ENCODE measurements around the gene LARGE2.

The LARGE2 gene

DNA sequence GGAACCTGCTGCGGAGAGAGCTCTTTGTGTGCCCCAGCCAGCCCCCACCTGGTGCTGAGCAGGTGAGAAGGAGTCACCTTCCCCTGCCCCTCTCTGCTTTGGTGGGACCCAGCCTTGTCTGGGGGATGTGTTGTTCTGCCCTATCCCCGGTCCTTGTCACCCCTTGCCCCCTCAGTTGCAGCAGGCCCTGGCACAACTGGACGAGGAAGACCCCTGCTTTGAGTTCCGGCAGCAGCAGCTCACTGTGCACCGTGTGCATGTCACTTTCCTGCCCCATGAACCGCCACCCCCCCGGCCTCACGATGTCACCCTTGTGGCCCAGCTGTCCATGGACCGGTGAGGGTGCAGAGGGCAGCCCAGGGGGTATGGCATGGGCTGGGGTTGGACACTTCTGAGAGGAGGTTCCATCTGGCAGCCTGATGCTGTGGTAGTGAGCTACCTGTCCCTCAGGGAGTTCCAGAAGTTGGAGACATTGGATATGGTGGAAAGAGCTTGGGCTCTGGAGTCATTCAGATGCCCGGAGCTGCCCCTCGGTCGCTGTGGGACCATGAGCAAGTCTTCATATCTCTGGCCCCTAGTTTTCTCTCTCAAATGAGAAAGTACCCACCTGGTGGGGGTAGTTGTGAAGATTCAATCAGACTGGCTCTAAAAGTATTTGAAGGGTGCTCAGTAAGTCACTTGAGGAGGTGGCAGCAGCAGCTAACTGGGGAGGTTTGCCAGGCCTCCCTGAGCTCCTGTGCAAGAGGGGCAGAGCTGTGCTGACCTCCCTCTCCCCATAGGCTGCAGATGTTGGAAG is 4.3 kb downstream of the LARGE2 start:
- no peak for ATAC-seq

DNA sequence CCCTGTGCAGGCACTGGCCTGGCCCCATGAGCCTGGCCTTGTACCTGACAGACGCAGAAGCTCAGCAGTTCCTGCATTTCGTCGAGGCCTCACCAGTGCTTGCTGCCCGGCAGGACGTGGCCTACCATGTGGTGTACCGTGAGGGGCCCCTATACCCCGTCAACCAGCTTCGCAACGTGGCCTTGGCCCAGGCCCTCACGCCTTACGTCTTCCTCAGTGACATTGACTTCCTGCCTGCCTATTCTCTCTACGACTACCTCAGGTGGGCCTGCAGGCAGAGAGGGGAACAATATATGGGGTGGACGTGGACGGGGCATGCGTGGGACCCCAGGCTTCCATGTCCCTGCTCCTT is 4.9 kb downstream of the LARGE2 start:
- no peak for TF ChIP-seq ZNF565 (CRISPR knock-in tag; conservative IDR thresholded peaks at IDR 0.05; ENCODE audit: low read depth)
- no peak for TF ChIP-seq OSR1 (CRISPR knock-in tag; IDR thresholded peaks at IDR 0.05)
- no peak for TF ChIP-seq CREB5 (CRISPR knock-in tag; IDR thresholded peaks at IDR 0.05; ENCODE audit: low read depth)
- TF ChIP-seq RARB (CRISPR knock-in tag; IDR thresholded peaks at IDR 0.05), result no peak
- TF ChIP-seq CSRNP3 (CRISPR knock-in tag; IDR thresholded peaks at IDR 0.05), result no peak
- TF ChIP-seq ZNF8 (CRISPR knock-in tag; IDR thresholded peaks at IDR 0.05), result no peak
- TF ChIP-seq ZC3H10 (CRISPR knock-in tag; IDR thresholded peaks at IDR 0.05), result no peak
- no peak for TF ChIP-seq CSDC2 (CRISPR knock-in tag; IDR thresholded peaks at IDR 0.05)
- TF ChIP-seq TSHZ2 (CRISPR knock-in tag; IDR thresholded peaks at IDR 0.05), result no peak
- TF ChIP-seq, protein P1, sequence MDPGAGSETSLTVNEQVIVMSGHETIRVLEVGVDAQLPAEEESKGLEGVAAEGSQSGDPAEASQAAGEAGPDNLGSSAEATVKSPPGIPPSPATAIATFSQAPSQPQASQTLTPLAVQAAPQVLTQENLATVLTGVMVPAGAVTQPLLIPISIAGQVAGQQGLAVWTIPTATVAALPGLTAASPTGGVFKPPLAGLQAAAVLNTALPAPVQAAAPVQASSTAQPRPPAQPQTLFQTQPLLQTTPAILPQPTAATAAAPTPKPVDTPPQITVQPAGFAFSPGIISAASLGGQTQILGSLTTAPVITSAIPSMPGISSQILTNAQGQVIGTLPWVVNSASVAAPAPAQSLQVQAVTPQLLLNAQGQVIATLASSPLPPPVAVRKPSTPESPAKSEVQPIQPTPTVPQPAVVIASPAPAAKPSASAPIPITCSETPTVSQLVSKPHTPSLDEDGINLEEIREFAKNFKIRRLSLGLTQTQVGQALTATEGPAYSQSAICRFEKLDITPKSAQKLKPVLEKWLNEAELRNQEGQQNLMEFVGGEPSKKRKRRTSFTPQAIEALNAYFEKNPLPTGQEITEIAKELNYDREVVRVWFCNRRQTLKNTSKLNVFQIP (CRISPR knock-in tag; IDR thresholded peaks at IDR 0.05; ENCODE audit: borderline replicate concordance, low read depth), result no peak
- TF ChIP-seq ESRRG (CRISPR knock-in tag; IDR thresholded peaks at IDR 0.05), result no peak
- no peak for TF ChIP-seq TOX (CRISPR knock-in tag; IDR thresholded peaks at IDR 0.05; ENCODE audit: borderline replicate concordance)
- no peak for TF ChIP-seq ISL1 (CRISPR knock-in tag; IDR thresholded peaks at IDR 0.05)
- no peak for ATAC-seq

More for the DNA sequence above, 4.3 kb downstream of the LARGE2 start:
- TF ChIP-seq ZFP3 (CRISPR knock-in tag; IDR thresholded peaks at IDR 0.05), result no peak
- no peak for TF ChIP-seq ESRRG (CRISPR knock-in tag; IDR thresholded peaks at IDR 0.05)
- no peak for TF ChIP-seq OSR1 (CRISPR knock-in tag; IDR thresholded peaks at IDR 0.05)
- no peak for TF ChIP-seq ISL1 (CRISPR knock-in tag; IDR thresholded peaks at IDR 0.05)
- no peak for TF ChIP-seq CSDC2 (CRISPR knock-in tag; IDR thresholded peaks at IDR 0.05)
- TF ChIP-seq CSRNP3 (CRISPR knock-in tag; IDR thresholded peaks at IDR 0.05), result no peak
- TF ChIP-seq PPARA (CRISPR knock-in tag; IDR thresholded peaks at IDR 0.05; ENCODE audit: borderline replicate concordance), result no peak
- no peak for TF ChIP-seq ZNF8 (CRISPR knock-in tag; IDR thresholded peaks at IDR 0.05)
- TF ChIP-seq ARNTL (CRISPR knock-in tag; IDR thresholded peaks at IDR 0.05; ENCODE audit: borderline replicate concordance, low read depth), result no peak
- no peak for TF ChIP-seq ZNF70 (CRISPR knock-in tag; IDR thresholded peaks at IDR 0.05)
- TF ChIP-seq, protein P1 (CRISPR knock-in tag; IDR thresholded peaks at IDR 0.05; ENCODE audit: borderline replicate concordance, low read depth), result no peak
- TF ChIP-seq, protein P2, sequence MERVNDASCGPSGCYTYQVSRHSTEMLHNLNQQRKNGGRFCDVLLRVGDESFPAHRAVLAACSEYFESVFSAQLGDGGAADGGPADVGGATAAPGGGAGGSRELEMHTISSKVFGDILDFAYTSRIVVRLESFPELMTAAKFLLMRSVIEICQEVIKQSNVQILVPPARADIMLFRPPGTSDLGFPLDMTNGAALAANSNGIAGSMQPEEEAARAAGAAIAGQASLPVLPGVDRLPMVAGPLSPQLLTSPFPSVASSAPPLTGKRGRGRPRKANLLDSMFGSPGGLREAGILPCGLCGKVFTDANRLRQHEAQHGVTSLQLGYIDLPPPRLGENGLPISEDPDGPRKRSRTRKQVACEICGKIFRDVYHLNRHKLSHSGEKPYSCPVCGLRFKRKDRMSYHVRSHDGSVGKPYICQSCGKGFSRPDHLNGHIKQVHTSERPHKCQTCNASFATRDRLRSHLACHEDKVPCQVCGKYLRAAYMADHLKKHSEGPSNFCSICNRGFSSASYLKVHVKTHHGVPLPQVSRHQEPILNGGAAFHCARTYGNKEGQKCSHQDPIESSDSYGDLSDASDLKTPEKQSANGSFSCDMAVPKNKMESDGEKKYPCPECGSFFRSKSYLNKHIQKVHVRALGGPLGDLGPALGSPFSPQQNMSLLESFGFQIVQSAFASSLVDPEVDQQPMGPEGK (CRISPR knock-in tag; IDR thresholded peaks at IDR 0.05; ENCODE audit: borderline replicate concordance), result no peak
- no peak for TF ChIP-seq GLIS3 (CRISPR knock-in tag; IDR thresholded peaks at IDR 0.05)
- TF ChIP-seq RARB (CRISPR knock-in tag; IDR thresholded peaks at IDR 0.05), result no peak

Measured in SK-N-SH treated with all-trans-retinoic acid at 6 μM for 48 hours (cell line).